Right ventricle myocardium inferior (tissue), 1 donor: Measurements from ENCODE around the gene GPHA2. TPM values are rescaled to one million over a fixed set of nuclear protein-coding genes. Genes with fewer than 3 reads are reported as not detected.

Experiments
- ATAC-seq: fragments of 200-7000 bp; cut with Tn5 transposase; one replicate; pipeline ENCODE4 v1.9.1; 2020; ENCODE audit warnings: mild to moderate bottlenecking, moderate library complexity
- DNase-seq: peaks from one replicate; pipeline ENCODE4 v3.0.0; 2021; ENCODE audit errors: missing footprints
- intact Hi-C: fragments of 100-400 bp; cut with DNase I; formaldehyde crosslinking; loops from one replicate; pipeline ENCODE4 v1.11.0; 2022
- total RNA-seq: library from RNA; stranded (reverse); fragmentation: NEBNext Ultra II Directional; extraction: Animal tissue kit (Norgen Biotek cat#: 25700); gene quantifications from one replicate; pipeline ENCODE4 v1.2.1, GENCODE V29; 2021
- donor health status: DM: no; HTN: yes; CAD: no; lungs with severe emphysema.

Gene GPHA2
- total RNA-seq, 1 donor from 2014 or later: not detected

GRCh38 chr11:64933213-64933934 lies 2.3 kb downstream of the GPHA2 start:
- ATAC-seq (no peak), DNase-seq (no peak)
- intact Hi-C loops: no loop called here

- DNase-seq: no peak
- no peak for ATAC-seq
- intact Hi-C loops: no loop called here
Measured at GRCh38 chr11:64932324-64932723, 3.4 kb downstream of the GPHA2 start.

GRCh38 chr11:64931290-64931689 lies 4.4 kb downstream of the GPHA2 start:
- intact Hi-C loops: no loop called here
- ATAC-seq (no peak), DNase-seq (no peak)

DNA sequence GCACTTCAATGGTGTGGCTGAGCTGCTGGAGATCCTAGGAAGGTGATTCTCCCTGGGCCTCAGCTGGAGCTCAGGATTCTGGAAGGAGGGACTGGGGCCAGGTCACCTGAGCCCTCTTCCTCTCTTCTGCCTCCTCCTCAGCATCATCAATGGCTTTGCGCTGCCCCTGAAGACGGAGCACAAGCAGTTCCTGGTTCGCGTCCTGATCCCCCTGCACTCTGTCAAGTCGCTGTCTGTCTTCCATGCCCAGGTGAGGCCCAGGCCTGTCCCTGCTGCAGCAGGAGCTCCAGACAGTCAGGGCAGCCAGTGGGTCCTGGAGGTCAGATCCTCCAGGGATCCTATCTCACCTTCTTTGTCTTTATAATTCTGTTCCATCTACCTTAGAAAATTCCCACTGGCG lies 5.4 kb downstream of the GPHA2 start:
- intact Hi-C loops: no loop called here
- ATAC-seq (no peak), DNase-seq (no peak)

GRCh38 chr11:64929625-64930024 lies 6.1 kb downstream of the GPHA2 start:
- intact Hi-C loops: no loop called here

DNA sequence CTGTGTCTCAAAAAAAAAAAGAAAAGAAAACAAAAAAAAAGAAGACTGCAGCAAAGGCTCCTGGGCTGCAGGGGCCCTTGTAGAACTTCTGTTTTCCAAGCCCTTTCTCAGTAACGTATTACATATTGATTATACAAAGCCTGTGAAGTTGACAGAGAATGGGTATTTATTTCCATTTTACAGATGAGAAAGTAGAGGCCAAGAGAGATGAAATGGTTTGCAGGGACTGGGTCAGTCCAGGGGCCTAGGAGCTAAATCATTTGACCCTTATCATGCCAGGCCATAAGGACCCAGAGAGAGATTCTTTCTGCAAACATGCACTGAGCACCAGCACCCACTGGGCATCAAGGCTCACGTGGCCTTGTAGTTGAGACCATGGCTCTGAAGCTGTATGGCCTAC lies 6.7 kb downstream of the GPHA2 start:
- intact Hi-C loops: no loop called here

More at GRCh38 chr11:64929625-64930024, 6.1 kb downstream of the GPHA2 start:
- DNase-seq (no peak), ATAC-seq (no peak)

GRCh38 chr11:64926689-64927088 lies 9.0 kb downstream of the GPHA2 start:
- intact Hi-C loops: no loop called here
- ATAC-seq (no peak), DNase-seq (no peak)

More for the DNA sequence above, 6.7 kb downstream of the GPHA2 start:
- ATAC-seq (no peak), DNase-seq (no peak)

DNA sequence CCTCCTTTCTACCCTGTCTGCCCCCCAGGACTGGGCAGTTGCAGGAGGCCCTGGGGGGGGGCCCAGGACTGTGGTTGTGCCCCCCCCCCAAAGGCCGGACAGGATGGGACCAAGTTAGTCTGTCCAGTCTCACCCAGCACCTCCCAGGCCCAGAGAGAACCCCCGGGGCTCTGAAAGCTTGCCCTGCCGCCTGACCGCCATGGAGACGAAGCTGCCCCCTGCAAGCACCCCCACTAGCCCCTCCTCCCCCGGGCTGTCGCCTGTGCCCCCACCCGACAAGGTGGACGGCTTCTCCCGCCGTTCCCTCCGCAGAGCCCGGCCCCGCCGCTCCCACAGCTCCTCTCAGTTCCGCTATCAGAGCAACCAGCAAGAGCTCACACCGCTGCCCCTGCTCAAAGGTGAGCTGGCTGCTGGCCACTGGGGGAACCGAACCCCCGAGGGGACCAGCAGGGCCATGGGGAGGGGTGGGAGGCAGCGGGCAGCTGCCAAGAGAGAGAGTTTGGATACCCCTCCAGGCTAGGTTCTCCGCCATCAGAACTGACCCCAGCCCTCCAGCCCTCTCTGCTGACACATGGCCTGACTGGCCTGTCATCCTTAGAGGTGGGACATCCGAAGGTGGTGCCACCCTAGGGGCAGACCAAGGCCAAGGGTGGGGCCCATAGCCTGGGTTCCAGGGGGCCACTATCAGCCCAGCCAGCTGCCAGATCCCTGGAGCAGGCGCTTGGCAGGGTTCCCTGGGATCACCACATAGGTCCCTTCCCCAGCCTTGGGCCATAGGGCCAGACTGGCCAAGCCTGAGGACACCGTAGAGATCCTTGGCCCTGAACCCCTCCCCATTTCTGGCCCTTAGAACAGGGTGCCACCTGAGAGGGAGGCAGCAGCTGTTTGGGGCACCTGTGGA lies 9.9 kb downstream of the GPHA2 start:
- ATAC-seq (no peak), DNase-seq (no peak)
- intact Hi-C loops: no loop called here

DNA sequence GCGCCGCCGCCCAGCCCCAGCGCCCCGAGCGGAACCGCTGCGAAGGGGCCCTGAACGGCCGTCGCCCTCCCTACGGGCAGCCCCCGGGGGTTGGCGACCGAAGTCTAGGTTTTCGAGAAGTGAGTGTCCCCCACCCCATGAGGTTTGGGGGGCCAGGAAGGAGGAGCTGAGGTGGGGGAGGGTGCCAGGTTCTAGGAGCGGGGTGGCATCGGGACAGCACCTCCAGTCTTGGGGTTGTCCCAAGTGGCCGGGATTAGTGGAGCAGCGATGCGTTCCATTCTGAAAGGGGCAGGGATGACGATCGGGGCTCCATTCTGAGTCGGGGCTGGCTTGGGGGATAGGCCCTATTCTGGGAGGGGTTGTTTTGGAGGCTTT lies 10.8 kb downstream of the GPHA2 start:
- DNase-seq: no peak

GRCh38 chr11:64923944-64924909 lies 11.5 kb downstream of the GPHA2 start, which contains the start of gene PPP2R5B:
Gene PPP2R5B (plus strand): TSS chr11:64924689. CDS start chr11:64925735, 1,046 bp downstream.
- intact Hi-C loops: loop anchor here (5.0 kb wide), 3 partner anchors 48 to 203 kb away; partner anchors contain the start of genes MAJIN and SNX15

More for the DNA sequence above, 10.8 kb downstream of the GPHA2 start:
- no peak for ATAC-seq
- intact Hi-C loops: loop anchor here (5.0 kb wide), 3 partner anchors 47 to 202 kb away; partner anchors contain the start of genes MAJIN and SNX15

DNA sequence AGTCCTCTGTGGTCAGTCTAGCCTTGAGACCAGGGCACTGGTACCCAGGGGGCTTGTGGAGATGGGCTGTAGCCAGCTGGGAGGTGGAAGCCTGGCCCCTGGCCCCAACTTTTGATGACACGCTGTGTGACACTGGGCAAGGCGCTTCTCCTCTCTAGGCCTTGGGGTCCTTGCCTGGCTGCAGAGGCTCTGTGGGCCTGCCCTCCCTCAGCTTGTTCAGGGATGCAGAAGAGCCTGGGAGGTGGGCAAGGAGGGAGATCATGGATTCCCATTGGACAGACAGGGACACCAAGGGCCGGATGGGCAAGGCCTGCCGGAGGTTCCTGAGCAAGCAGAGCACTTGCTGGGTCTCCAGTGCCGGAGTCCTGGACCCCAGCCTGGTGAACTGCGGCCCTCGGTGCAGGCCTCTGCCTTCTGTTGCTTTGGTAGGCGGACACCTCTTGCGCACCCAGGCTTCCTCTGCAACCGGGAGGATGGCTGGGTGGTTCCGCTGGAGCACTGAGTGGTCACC lies 12.5 kb downstream of the GPHA2 start:
- no peak for ATAC-seq
- no peak for DNase-seq
- intact Hi-C loops: loop anchor here (5.0 kb wide), 3 partner anchors 49 to 204 kb away; partner anchors contain the start of genes MAJIN and SNX15

More at GRCh38 chr11:64923944-64924909, 11.5 kb downstream of the GPHA2 start, which contains the start of gene PPP2R5B:
- peak; percentile 97 for DNase-seq
- peak; percentile 97 for ATAC-seq

DNA sequence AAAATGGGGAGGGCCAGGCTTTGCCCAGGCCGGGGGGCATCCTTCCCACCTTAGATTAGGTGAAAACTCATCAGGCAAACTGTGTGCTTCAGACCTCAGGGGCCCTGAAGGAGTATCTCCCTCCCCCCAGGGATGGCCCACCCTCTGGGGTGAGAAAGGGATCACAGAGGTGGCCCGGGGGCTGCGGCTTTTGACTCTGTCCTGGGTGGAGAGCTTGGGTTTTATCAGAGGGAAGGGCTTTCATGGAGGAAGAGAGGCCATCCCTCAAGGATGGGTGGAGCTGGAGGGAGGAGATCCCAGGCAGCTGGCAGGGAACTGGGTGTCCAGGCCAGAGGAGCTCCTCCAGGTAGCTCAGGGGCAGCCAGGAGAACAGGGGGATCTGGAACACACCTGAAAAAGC lies 14.3 kb downstream of the GPHA2 start:
- intact Hi-C loops: loop anchor here (5.0 kb wide), 3 partner anchors 51 to 206 kb away; partner anchors contain the start of genes MAJIN and SNX15
- DNase-seq (no peak), ATAC-seq (no peak)

DNA sequence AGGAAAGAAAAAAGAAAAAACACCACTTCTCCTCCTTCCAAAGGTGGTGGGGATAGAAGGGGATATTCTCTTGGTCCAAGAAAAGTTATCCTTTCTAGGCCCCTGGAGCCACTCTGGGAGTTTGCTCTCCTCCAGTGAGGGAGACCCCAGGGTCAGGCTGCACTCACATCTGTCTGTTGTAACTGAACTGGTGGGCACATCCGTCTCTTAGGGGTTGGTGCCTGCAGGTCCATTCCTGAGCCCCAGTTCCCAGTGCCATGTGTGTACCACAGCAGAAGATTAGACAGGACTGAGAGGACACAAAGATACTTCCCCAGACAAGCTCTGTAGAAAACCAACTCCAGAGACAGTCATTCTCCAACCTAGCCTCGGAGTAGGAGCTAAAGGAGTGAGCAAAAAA lies 15.6 kb downstream of the GPHA2 start:
- ATAC-seq: no peak

GRCh38 chr11:64919627-64920026 lies 16.1 kb downstream of the GPHA2 start:
- no peak for DNase-seq
- no peak for ATAC-seq
- intact Hi-C loops: loop anchor here (5.0 kb wide), 4 partner anchors 53 to 208 kb away; partner anchors contain the start of genes ARL2, MAJIN and SNX15

More for the DNA sequence above, 15.6 kb downstream of the GPHA2 start:
- DNase-seq: no peak
- intact Hi-C loops: loop anchor here (5.0 kb wide), 3 partner anchors 52 to 207 kb away; partner anchors contain the start of genes MAJIN and SNX15

DNA sequence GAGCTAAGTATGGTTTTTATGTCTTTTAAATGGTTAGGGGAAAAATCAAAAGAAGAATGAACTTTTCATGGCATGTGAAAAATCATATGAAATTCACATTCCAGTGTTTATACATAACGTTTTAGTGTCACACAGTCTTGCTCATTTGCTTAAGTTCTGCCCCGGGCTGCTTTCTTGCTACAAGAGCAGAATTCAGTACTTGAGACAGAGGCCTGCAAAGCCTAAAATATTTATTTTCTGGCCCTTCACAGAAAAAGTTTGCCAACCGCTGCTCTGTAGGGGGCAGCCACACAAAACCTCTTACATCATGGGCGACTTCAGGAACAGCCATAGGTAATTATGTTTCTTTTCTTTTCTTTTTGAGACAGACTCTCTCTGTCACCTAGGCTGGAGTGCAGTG lies 17.7 kb downstream of the GPHA2 start:
- ATAC-seq (no peak), DNase-seq (no peak)
- intact Hi-C loops: loop anchor here (5.0 kb wide), 1 partner anchor 94 kb away; the partner anchor contains the start of gene ARL2

DNA sequence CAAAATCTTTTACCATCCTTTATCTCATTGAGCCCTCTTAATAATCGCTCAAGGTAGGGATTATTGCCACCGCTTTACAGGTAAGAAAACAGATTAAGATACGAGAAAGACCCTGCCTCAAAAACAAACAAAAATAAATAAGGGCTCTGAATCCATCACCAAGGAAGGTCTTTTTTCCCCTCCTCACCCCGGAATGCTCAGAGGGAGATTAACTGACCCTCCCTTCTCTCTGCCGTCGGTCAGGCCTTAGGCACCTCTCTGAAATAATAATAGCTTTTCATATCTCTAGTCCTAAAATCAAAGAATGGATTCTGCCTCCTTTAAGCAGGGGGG lies 18.1 kb downstream of the GPHA2 start:
- intact Hi-C loops: loop anchor here (1.0 to 5.0 kb wide), 2 partner anchors 39 to 95 kb away; partner anchors contain the start of genes ARL2 and EHD1
- no peak for ATAC-seq

GRCh38 chr11:64916775-64917662 lies 18.7 kb downstream of the GPHA2 start, which contains the start of gene ATG2A:
Gene ATG2A (minus strand): TSS chr11:64917209. CDS start chr11:64917135, 74 bp downstream.
- intact Hi-C loops: loop anchor here (1.0 to 5.0 kb wide), 2 partner anchors 39 to 95 kb away; partner anchors contain the start of genes ARL2 and EHD1
- peak; percentile 100 for DNase-seq
- ATAC-seq: peak; percentile 99

More for the DNA sequence above, 18.1 kb downstream of the GPHA2 start:
- DNase-seq: no peak
